Measurements from ENCODE around the gene SFXN2.

The SFXN2 gene

GRCh38 chr10:102701272-102701671 lies 13.2 kb upstream of the SFXN2 start:
- no peak overlapping the region for H3K4me3 ChIP-seq (ENCODE audit: low read depth, low read length)
- TF ChIP-seq, protein P1, sequence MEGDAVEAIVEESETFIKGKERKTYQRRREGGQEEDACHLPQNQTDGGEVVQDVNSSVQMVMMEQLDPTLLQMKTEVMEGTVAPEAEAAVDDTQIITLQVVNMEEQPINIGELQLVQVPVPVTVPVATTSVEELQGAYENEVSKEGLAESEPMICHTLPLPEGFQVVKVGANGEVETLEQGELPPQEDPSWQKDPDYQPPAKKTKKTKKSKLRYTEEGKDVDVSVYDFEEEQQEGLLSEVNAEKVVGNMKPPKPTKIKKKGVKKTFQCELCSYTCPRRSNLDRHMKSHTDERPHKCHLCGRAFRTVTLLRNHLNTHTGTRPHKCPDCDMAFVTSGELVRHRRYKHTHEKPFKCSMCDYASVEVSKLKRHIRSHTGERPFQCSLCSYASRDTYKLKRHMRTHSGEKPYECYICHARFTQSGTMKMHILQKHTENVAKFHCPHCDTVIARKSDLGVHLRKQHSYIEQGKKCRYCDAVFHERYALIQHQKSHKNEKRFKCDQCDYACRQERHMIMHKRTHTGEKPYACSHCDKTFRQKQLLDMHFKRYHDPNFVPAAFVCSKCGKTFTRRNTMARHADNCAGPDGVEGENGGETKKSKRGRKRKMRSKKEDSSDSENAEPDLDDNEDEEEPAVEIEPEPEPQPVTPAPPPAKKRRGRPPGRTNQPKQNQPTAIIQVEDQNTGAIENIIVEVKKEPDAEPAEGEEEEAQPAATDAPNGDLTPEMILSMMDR (IDR thresholded peaks at IDR 0.05; ENCODE audit: low read depth, low read length): no peak
- in situ Hi-C loops (cut with HindIII; ENCODE audit: low sequenced_read_pairs): no loop called here
- DNase-seq (ENCODE audit: low read depth, low spot score): no peak

- H3K4me3 ChIP-seq (ENCODE audit: low read depth, low read length): no peak overlapping the region
- TF ChIP-seq, protein P1 (IDR thresholded peaks at IDR 0.05; ENCODE audit: low read depth, low read length): no peak
- DNase-seq (ENCODE audit: low read depth, low spot score): no peak
- in situ Hi-C loops (cut with HindIII; ENCODE audit: low sequenced_read_pairs): no loop called here
Measured at GRCh38 chr10:102701796-102702195, 12.6 kb upstream of the SFXN2 start.

GRCh38 chr10:102702742-102703141 lies 11.7 kb upstream of the SFXN2 start:
- TF ChIP-seq, protein P1 (IDR thresholded peaks at IDR 0.05; ENCODE audit: low read depth, low read length): no peak
- H3K4me3 ChIP-seq (ENCODE audit: low read depth, low read length): no peak overlapping the region
- no peak for DNase-seq (ENCODE audit: low read depth, low spot score)
- in situ Hi-C loops (cut with HindIII; ENCODE audit: low sequenced_read_pairs): no loop called here

DNA sequence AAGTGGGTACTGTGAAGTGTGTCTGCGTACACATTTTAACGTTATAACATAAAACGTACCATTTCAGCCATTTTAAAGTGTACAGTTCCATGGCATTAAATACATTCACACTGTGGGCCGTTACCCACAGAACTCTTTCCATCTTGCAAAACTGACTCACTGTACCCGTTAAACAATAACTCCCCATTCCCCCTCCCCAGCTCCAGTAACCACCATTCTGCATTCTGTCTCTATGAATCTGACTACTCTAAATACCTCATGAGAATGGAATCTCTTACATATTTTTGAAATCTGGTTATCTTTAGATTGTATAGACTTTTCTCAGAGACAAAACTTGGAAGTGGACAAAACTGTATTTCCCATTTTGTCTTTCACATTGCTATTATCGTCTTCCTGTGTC lies 9.5 kb upstream of the SFXN2 start:
- TF ChIP-seq, protein P1 (IDR thresholded peaks at IDR 0.05; ENCODE audit: low read depth, low read length): no peak
- H3K4me3 ChIP-seq (ENCODE audit: low read depth, low read length): no peak overlapping the region
- peak; percentile 48 for DNase-seq (ENCODE audit: low read depth, low spot score)
- in situ Hi-C loops (cut with HindIII; ENCODE audit: low sequenced_read_pairs): no loop called here

DNA sequence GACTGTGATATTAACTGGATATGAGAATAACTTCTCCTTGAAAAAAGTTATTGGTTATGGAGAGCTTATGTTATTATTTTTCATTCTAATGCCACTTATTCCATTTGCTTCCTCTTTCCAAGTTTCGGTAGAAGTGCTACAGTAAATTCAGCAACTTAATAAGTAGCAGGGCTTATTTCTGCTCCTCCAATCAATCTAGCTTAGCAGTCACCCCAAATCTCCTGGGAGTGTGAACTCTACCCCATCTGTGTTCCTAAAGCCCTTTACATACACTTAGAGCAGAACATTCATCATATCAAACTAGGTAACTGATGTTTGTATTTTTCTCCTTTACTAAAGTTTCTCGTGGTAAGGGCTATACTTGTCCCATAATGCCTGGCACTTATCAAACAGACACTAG lies 8.9 kb upstream of the SFXN2 start:
- H3K4me3 ChIP-seq (ENCODE audit: low read depth, low read length): no peak overlapping the region
- in situ Hi-C loops (cut with HindIII; ENCODE audit: low sequenced_read_pairs): no loop called here
- TF ChIP-seq, protein P1 (IDR thresholded peaks at IDR 0.05; ENCODE audit: low read depth, low read length): no peak
- DNase-seq (ENCODE audit: low read depth, low spot score): no peak

GRCh38 chr10:102710609-102711008 lies 3.8 kb upstream of the SFXN2 start:
- TF ChIP-seq, protein P1 (IDR thresholded peaks at IDR 0.05; ENCODE audit: low read depth, low read length): no peak
- in situ Hi-C loops (cut with HindIII; ENCODE audit: low sequenced_read_pairs): no loop called here
- DNase-seq (ENCODE audit: low read depth, low spot score): peak; percentile 80
- no peak overlapping the region for H3K4me3 ChIP-seq (ENCODE audit: low read depth, low read length)

- DNase-seq (ENCODE audit: low read depth, low spot score): no peak
- TF ChIP-seq, protein P1 (IDR thresholded peaks at IDR 0.05; ENCODE audit: low read depth, low read length): no peak
- in situ Hi-C loops (cut with HindIII; ENCODE audit: low sequenced_read_pairs): no loop called here
- H3K4me3 ChIP-seq (ENCODE audit: low read depth, low read length): no peak overlapping the region
Measured at GRCh38 chr10:102712089-102712488, 2.3 kb upstream of the SFXN2 start.
